HCT116 (cell line): ENCODE data around the gene SOCS3. TPM values are rescaled to one million over a fixed set of nuclear protein-coding genes. Genes with fewer than 3 reads are reported as not detected.

Source experiments
- ATAC-seq: fragments of 200-7000 bp; cut with Tn5 transposase; 2 replicates; pipeline ENCODE4 v1.9.1; 2020; ENCODE audit warnings: mild to moderate bottlenecking, moderate library complexity
- BruUV-seq: library from RNA; stranded (reverse); fragments of 400-500 nt; replicated peaks from 2 replicates; lab custom pipeline; 2021; lab: Mats Ljungman, UMichigan
- CTCF ChIA-PET: fragments of 300-600 bp; sonication (Branson Sonifier 250); formaldehyde crosslinking; loops from one replicate; lab custom pipeline; 2021; ENCODE audit warnings: antibody characterized with exemption; lab: Charles Lee
- POLR2A ChIA-PET: fragments of 300-600, 350-600 bp; sonication (Branson Sonifier 250); formaldehyde crosslinking; loops from one replicate; lab custom pipeline; 2021; ENCODE audit warnings: antibody characterized with exemption; lab: Charles Lee
- RAD21 ChIA-PET, 2 experiments: fragments of 300-600 bp; sonication (Branson Sonifier 250); formaldehyde crosslinking; loops; one replicate each; lab custom pipeline; 2023; ENCODE audit warnings: low total read pairs in 2 of 2; ENCODE audit not compliant: uncharacterized antibody in 2 of 2, unreplicated experiment in 2 of 2, low non-redundant PET in 1 of 2; lab: Charles Lee
- DNase-seq: peaks from one replicate; pipeline ENCODE4 v3.0.0-alpha.2; 2010; ENCODE audit warnings: low read depth, low spot score
- H2AFZ ChIP-seq: fragments of 200-600 bp; shearing (Covaris generic), sonication (generic); 2 replicates; pipeline ENCODE4 v1.6.1; 2017; ENCODE audit warnings: low read depth, mixed run types, mixed read lengths, antibody characterized with exemption, low read length; ENCODE audit not compliant: poor library complexity, severe bottlenecking
- H3K27ac ChIP-seq: 2 replicates; pipeline ENCODE4 v1.5.1; 2012; ENCODE audit warnings: low read depth, low read length
- H3K27me3 ChIP-seq: fragments of 200-600 bp; sonication (generic); 2 replicates; pipeline ENCODE4 v1.6.1; 2016; ENCODE audit warnings: mixed run types, low read length, mixed read lengths; ENCODE audit not compliant: insufficient read depth
- H3K36me3 ChIP-seq, 2 experiments: fragments of 200-500 bp in 1 of 2; fragments of 200-600 bp in 1 of 2; sonication (Bioruptor generic) in 1 of 2; sonication (generic) in 1 of 2; 2 replicates each; pipeline versions ENCODE4 v1.5.1 to v1.6.1; 2014 to 2016; ENCODE audit warnings: low read length in 2 of 2, inconsistent platforms in 1 of 2, mixed read lengths in 1 of 2, mixed run types in 1 of 2; ENCODE audit not compliant: insufficient read depth in 2 of 2, control insufficient read depth in 1 of 2
- H3K4me1 ChIP-seq, 2 experiments: fragments of 200-600 bp in 1 of 2; sonication (generic) in 1 of 2; 2 replicates each; pipeline versions ENCODE4 v1.5.1 to v1.6.1; 2012 to 2017; ENCODE audit warnings: low read length in 2 of 2, inconsistent platforms in 1 of 2, mild to moderate bottlenecking in 1 of 2, mixed read lengths in 1 of 2, mixed run types in 1 of 2, moderate library complexity in 1 of 2; ENCODE audit not compliant: insufficient read depth in 2 of 2, control insufficient read depth in 1 of 2
- H3K4me2 ChIP-seq: fragments of 200-600 bp; sonication (generic); 2 replicates; pipeline ENCODE4 v1.6.1; 2017; ENCODE audit warnings: mixed run types, low read length, mixed read lengths
- H3K4me3 ChIP-seq, 2 experiments: fragments of 200-600 bp in 1 of 2; sonication (generic) in 1 of 2; replicated peaks in 1 of 2; 2 replicates each; pipeline ENCODE4 v1.5.1; 2011 to 2016; ENCODE audit warnings: low read length in 2 of 2, control low read depth in 1 of 2, low read depth in 1 of 2, mild to moderate bottlenecking in 1 of 2, mixed read lengths in 1 of 2, mixed run types in 1 of 2
- H3K79me2 ChIP-seq: fragments of 200-600 bp; sonication (generic); 2 replicates; pipeline ENCODE4 v1.6.1; 2017; ENCODE audit warnings: mild to moderate bottlenecking, mixed run types, low read length, moderate library complexity, mixed read lengths; ENCODE audit not compliant: insufficient read depth
- H3K9ac ChIP-seq: fragments of 200-600 bp; sonication (generic); 2 replicates; pipeline ENCODE4 v1.6.1; 2016; ENCODE audit warnings: low read length, mixed read lengths
- H3K9me2 ChIP-seq: fragments of 200-600 bp; sonication (generic), shearing (Covaris generic); 2 replicates; pipeline ENCODE4 v1.6.1; 2017; ENCODE audit warnings: mixed run types, mild to moderate bottlenecking, moderate library complexity; ENCODE audit not compliant: insufficient read depth
- H3K9me3 ChIP-seq, 2 experiments: fragments of 200-500 bp in 1 of 2; fragments of 200-600 bp in 1 of 2; sonication (Bioruptor generic) in 1 of 2; sonication (generic) in 1 of 2; 2 replicates each; pipeline ENCODE4 v1.6.1; 2014 to 2017; ENCODE audit warnings: low read length in 2 of 2, mixed read lengths in 2 of 2, inconsistent platforms in 1 of 2, low read depth in 1 of 2, mild to moderate bottlenecking in 1 of 2, mixed run types in 1 of 2, moderate library complexity in 1 of 2; ENCODE audit not compliant: control insufficient read depth in 1 of 2, insufficient read depth in 1 of 2
- H4K20me1 ChIP-seq: fragments of 200-600 bp; sonication (generic), shearing (Covaris generic); 2 replicates; pipeline ENCODE4 v1.6.1; 2017; ENCODE audit warnings: mixed run types, mild to moderate bottlenecking, moderate library complexity; ENCODE audit not compliant: insufficient read depth
- ATF3 ChIP-seq: IDR thresholded peaks from 2 replicates; pipeline ENCODE4 v1.6.1; 2012
- CBX3 ChIP-seq: IDR thresholded peaks from 2 replicates; pipeline ENCODE4 v1.6.1; 2012; ENCODE audit warnings: low read depth
- CTCF ChIP-seq, 3 experiments: fragments of 200-600 bp in 1 of 3; sonication (generic) in 1 of 3; IDR thresholded peaks in 2 of 3; conservative IDR thresholded peaks in 1 of 3; 2 replicates each; pipeline ENCODE4 v1.5.1; 2012 to 2017; ENCODE audit warnings: low read depth in 2 of 3, low read length in 2 of 3, antibody characterized with exemption in 1 of 3, borderline replicate concordance in 1 of 3, control low read depth in 1 of 3, mild to moderate bottlenecking in 1 of 3, mixed read lengths in 1 of 3, mixed run types in 1 of 3, moderate library complexity in 1 of 3; ENCODE audit not compliant: insufficient read depth in 1 of 3
- EGR1 ChIP-seq: IDR thresholded peaks from 2 replicates; pipeline ENCODE4 v1.6.1; 2012; ENCODE audit warnings: low read depth
- EZH2 ChIP-seq: fragments of 200-600 bp; sonication (generic); IDR thresholded peaks from 2 replicates; pipeline ENCODE4 v1.6.1; 2017; ENCODE audit warnings: antibody characterized with exemption, mixed run types
- SIN3A ChIP-seq: IDR thresholded peaks from 2 replicates; pipeline ENCODE4 v1.6.1; 2012; ENCODE audit warnings: low read depth
- SRF ChIP-seq: IDR thresholded peaks from 2 replicates; pipeline ENCODE4 v1.6.1; 2012; ENCODE audit warnings: low read depth
- YY1 ChIP-seq: IDR thresholded peaks from 2 replicates; pipeline ENCODE4 v1.6.1; 2011; ENCODE audit warnings: low read length, low read depth, moderate library complexity, mild to moderate bottlenecking; ENCODE audit not compliant: insufficient replicate concordance; ENCODE audit errors: extremely low read depth
- ZBTB33 ChIP-seq: IDR thresholded peaks from 2 replicates; pipeline ENCODE4 v1.6.1; 2011; ENCODE audit warnings: mild to moderate bottlenecking, low read length, moderate library complexity; ENCODE audit not compliant: insufficient replicate concordance; ENCODE audit errors: extremely low read depth
- ZNF274 ChIP-seq: fragments of 200-500 bp; sonication (Bioruptor generic); IDR thresholded peaks from 2 replicates; pipeline ENCODE4 v1.6.1; 2014; ENCODE audit warnings: mild to moderate bottlenecking, low read depth, low read length, inconsistent platforms
- intact Hi-C: fragments of 100-400 bp; cut with micrococcal nuclease; formaldehyde crosslinking; loops from 2 replicates; pipeline ENCODE4 v1.10.0; 2022
- total RNA-seq: library from RNA; stranded (reverse); gene quantifications from one replicate; pipeline ENCODE4 v1.2.1, GENCODE V29; 2021; ENCODE audit not compliant: unreplicated experiment

The SOCS3 gene
- total RNA-seq, 1 experiment from 2014 or later: 26.7 TPM

- peaks cover 10 to 30% of the 10 kb centered on the region in 2 experiments for H3K4me1 ChIP-seq
- H3K27me3 ChIP-seq: no peaks in the 10 kb centered on the region
- H2AFZ ChIP-seq: no peak overlapping the region
- H3K36me3 ChIP-seq: no peaks in the 10 kb centered on the region; a peak in 1 of 4 replicates
- RAD21 ChIA-PET: no interaction called here
- CTCF ChIA-PET: interaction anchor here (2.2 kb wide), 1 partner anchor 15 kb away, joined by 9 read pairs; no protein-coding TSS in a partner anchor
- ATAC-seq: no peak
- peaks cover 4% of the 10 kb centered on the region; the same call in 1 of the 2 replicates for H4K20me1 ChIP-seq
- no peaks in the 10 kb centered on the region for H3K9me3 ChIP-seq
- POLR2A ChIA-PET: no interaction called here
- H3K9me2 ChIP-seq: no peaks in the 10 kb centered on the region
- no peak for DNase-seq
- BruUV-seq: no TSS peak
- H3K4me2 ChIP-seq: no peak overlapping the region
- H3K4me3 ChIP-seq: no peak overlapping the region
- no peak for TF ChIP-seq EGR1
- no peak overlapping the region for H3K27ac ChIP-seq
- no peak overlapping the region for H3K9ac ChIP-seq
- intact Hi-C loops: no loop called here
- H3K79me2 ChIP-seq: peaks cover 21% of the 10 kb centered on the region
Measured at GRCh38 chr17:78375401-78376151, 15.7 kb upstream of the SOCS3 start.

- Histone ChIP-seq H3K27ac (no peak overlapping the region), H4K20me1 (no peaks in the 10 kb centered on the region), H3K36me3 (no peaks in the 10 kb centered on the region), H3K4me2 (no peak overlapping the region), H2AFZ (no peak overlapping the region), H3K27me3 (no peaks in the 10 kb centered on the region), H3K9me3 (no peaks in the 10 kb centered on the region), H3K79me2 (peaks cover 13% of the 10 kb centered on the region), H3K9ac (no peak overlapping the region), H3K4me3 (no peak overlapping the region), H3K9me2 (no peaks in the 10 kb centered on the region), H3K4me1 (peaks cover 10 to 25% of the 10 kb centered on the region in 2 experiments)
- DNase-seq (no peak), ATAC-seq (no peak)
- POLR2A ChIA-PET: no interaction called here
- RAD21 ChIA-PET: no interaction called here
- intact Hi-C loops: no loop called here
- BruUV-seq: no TSS peak
- TF ChIP-seq SIN3A: no peak
- TF ChIP-seq SRF: no peak
- TF ChIP-seq CBX3: no peak
- no peak for TF ChIP-seq ATF3
- TF ChIP-seq CTCF (IDR thresholded peaks at IDR 0.05 in 2 of 3, conservative IDR thresholded peaks at IDR 0.05 in 1 of 3; ENCODE audit: borderline replicate concordance in 1 of 3, insufficient read depth in 1 of 3, low read depth in 2 of 3, low read length in 2 of 3): no peak
- no peak for TF ChIP-seq EGR1
- no peak for TF ChIP-seq EZH2
- TF ChIP-seq ZBTB33: no peak
- TF ChIP-seq YY1: no peak
- no peak for TF ChIP-seq ZNF274
- CTCF ChIA-PET: interaction anchor here (2.2 kb wide), 1 partner anchor 14 kb away, joined by 9 read pairs; no protein-coding TSS in a partner anchor
Measured at GRCh38 chr17:78374631-78375274, 14.9 kb upstream of the SOCS3 start.
